DMS153 treated with DMSO at 0.1 percent for 48 hours (cell line): ENCODE measurements around the gene ZFPM1.

Experiments
- DNase-seq: peaks from one replicate; lab custom pipeline; 2025; ENCODE audit not compliant: unreplicated experiment; lab: John Stamatoyannopoulos, UW

Gene ZFPM1

GRCh38 chr16:88585927-88586581 is 133.0 kb downstream of the ZFPM1 start:
- DNase-seq, result no peak
